ENCODE measurements around the gene ALAS1. TPM values are rescaled to one million over a fixed set of nuclear protein-coding genes. Genes with fewer than 3 reads are reported as not detected.
"Not testable (repeated sequence)": the region's sequence is repeated elsewhere in the genome, so short reads cannot be mapped to it uniquely, and the experiment has no call there.

Gene ALAS1
- total RNA-seq, 2 donors from 2014 or later, result 28.4 to 33.3 TPM

GRCh38 chr3:52162250-52162872 is 35.6 kb upstream of the ALAS1 start:
- H3K4me3 ChIP-seq, result no peak overlapping the region
- H3K27ac ChIP-seq, result no peak overlapping the region
- DNase-seq (ENCODE audit: low spot score) (no peak), ATAC-seq (ENCODE audit: insufficient number of reproducible peaks, low FRiP score, low read depth) (no peak)
- no peaks in the 10 kb centered on the region for H3K4me1 ChIP-seq (ENCODE audit: control insufficient read depth in 1 of 2, low read depth in 2 of 2)
- H3K36me3 ChIP-seq, result no peaks in the 10 kb centered on the region
- H3K27me3 ChIP-seq (replicated peaks; ENCODE audit: insufficient read depth), result no peaks in the 10 kb centered on the region
- H3K9me3 ChIP-seq, result no peaks in the 10 kb centered on the region
- TF ChIP-seq CTCF (IDR thresholded peaks at IDR 0.05), result no peak

DNA sequence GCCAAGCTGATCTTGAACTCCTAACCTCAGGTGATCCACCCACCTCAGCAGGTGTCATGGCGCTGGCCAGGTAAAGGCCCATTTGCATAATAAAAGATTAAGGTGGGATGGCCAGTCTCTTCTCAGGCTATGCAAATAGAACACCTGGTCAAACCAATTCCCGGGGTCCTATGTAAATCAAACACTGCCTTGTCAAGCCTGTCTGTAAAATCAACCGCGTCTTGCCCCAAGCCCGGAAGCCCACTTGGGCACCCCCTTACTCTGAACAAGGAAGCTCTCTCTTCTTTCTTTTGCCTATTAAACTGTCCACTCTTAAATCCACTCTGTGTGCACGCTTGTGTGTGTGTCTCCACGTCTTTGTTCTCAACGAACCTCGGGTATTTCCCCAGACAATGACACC is 30.7 kb upstream of the ALAS1 start:
- no peaks in the 10 kb centered on the region for H3K27me3 ChIP-seq (replicated peaks; ENCODE audit: insufficient read depth)
- no peaks in the 10 kb centered on the region for H3K4me1 ChIP-seq (ENCODE audit: control insufficient read depth in 1 of 2, low read depth in 2 of 2)
- no peak overlapping the region for H3K4me3 ChIP-seq
- DNase-seq (ENCODE audit: low spot score), result no peak
- no peak overlapping the region for H3K27ac ChIP-seq
- no peak for ATAC-seq (ENCODE audit: insufficient number of reproducible peaks, low FRiP score, low read depth)
- H3K36me3 ChIP-seq, result no peaks in the 10 kb centered on the region
- H3K9me3 ChIP-seq, result no peaks in the 10 kb centered on the region
- no peak for TF ChIP-seq CTCF (IDR thresholded peaks at IDR 0.05)

DNA sequence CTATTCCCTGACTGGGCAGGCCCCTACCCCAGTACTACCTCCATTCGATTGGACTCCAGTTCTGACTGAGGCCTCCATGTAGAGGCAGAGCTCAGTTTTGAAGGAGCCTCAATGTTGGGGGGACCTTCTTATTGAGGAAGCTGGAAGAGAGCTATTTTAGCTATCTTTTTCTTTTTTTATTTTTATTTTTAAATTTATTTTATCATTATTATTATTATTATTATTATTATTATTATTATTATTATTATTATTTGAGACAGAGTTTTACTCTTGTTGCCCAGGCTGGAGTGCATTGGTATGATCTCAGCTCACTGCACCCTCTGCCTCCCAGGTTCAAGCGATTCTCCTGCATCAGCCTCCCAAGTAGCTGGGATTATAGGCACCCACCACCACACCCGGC is 27.7 kb upstream of the ALAS1 start:
- H3K4me1 ChIP-seq (ENCODE audit: control insufficient read depth in 1 of 2, low read depth in 2 of 2); H3K27me3 ChIP-seq (replicated peaks; ENCODE audit: insufficient read depth); H3K36me3 ChIP-seq; DNase-seq (ENCODE audit: low spot score); H3K9me3 ChIP-seq; H3K27ac ChIP-seq; ATAC-seq (ENCODE audit: insufficient number of reproducible peaks, low FRiP score, low read depth); H3K4me3 ChIP-seq: not testable (repeated sequence)

DNA sequence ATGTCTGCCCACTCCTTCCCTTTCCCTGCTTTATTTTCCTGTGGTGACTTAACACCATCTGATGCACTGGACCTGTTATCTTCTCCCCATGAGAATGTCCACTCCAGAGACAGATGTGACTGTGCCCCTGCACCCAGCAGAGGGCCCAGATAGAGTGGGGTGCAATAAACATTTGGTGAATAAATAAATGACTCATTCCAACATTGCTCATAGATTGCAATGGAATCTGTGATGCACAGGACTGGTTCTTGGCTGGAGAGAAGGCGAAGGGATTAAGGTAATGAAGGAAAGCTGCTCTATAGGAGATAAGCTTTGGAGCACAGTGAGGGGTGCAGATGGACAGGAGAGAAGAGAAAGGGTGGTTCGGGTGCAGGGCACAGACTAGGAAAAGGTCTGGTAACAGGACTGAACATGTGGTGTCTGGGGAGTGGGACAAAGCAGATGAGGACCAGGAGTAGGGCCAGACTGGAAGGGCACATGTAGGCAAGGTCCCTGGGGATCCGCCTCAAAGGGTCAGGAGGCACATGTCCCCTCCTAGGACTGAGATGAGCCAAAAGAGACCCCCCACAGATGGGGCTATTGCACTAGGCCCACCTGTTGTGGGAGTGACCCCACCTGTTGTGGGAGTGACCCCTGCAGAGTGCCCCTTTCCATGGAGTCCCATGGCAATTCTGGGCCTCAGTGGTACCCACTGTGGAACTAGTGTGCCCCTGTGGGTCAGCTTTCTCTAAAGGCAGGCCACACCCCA is 26.3 kb upstream of the ALAS1 start:
- no peak for ATAC-seq (ENCODE audit: insufficient number of reproducible peaks, low FRiP score, low read depth)
- Histone ChIP-seq H3K36me3 (no peaks in the 10 kb centered on the region), H3K27me3 (replicated peaks; ENCODE audit: insufficient read depth) (no peaks in the 10 kb centered on the region), H3K27ac (no peak overlapping the region), H3K9me3 (no peaks in the 10 kb centered on the region), H3K4me1 (ENCODE audit: control insufficient read depth in 1 of 2, low read depth in 2 of 2) (no peaks in the 10 kb centered on the region), H3K4me3 (no peak overlapping the region)
- no peak for TF ChIP-seq CTCF (IDR thresholded peaks at IDR 0.05)
- DNase-seq (ENCODE audit: low spot score), result no peak

DNA sequence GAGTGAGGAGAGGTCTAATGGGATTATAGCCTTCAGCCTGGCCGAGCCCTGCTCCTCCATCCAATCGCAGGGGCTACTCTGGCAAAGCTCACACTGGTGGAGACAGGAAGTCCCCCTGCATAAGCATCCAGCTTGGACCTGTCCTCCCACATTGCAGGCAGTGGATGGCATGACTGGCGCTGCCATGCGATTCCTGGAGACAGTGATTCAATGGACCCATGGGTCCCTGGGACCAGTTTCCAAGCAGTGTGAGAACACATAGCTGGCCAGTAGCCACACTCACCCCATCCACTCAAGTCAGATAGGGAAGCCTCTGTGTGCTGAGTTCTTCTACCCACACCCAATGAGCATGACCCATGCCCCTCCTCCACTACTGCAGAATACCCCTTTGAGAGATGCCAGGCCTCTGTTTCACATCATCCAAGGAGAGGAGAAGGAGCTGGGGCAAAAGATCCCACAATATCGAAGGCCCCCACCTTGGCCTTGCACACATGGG is 25.6 kb upstream of the ALAS1 start:
- Histone ChIP-seq H3K27me3 (replicated peaks; ENCODE audit: insufficient read depth) (no peaks in the 10 kb centered on the region), H3K36me3 (no peaks in the 10 kb centered on the region), H3K4me3 (no peak overlapping the region), H3K4me1 (ENCODE audit: control insufficient read depth in 1 of 2, low read depth in 2 of 2) (peaks cover 0 to 4% of the 10 kb centered on the region in 2 donors), H3K9me3 (no peaks in the 10 kb centered on the region), H3K27ac (no peak overlapping the region)
- DNase-seq (ENCODE audit: low spot score) (no peak), ATAC-seq (ENCODE audit: insufficient number of reproducible peaks, low FRiP score, low read depth) (no peak)
- TF ChIP-seq CTCF (IDR thresholded peaks at IDR 0.05), result no peak

All from thoracic aorta (tissue), 2 donors.